Activated naive CD8-positive, alpha-beta T cell treated with anti-CD3 and anti-CD28 coated beads, Interleukin-2, amount 10 ng/mL, durations not matched to agents 7 days and 5 days (primary cell): ENCODE measurements around the gene CROCC2. TPM values are rescaled to one million over a fixed set of nuclear protein-coding genes. Genes with fewer than 3 reads are reported as not detected.

ENCODE experiments used
- ATAC-seq: fragments of 150-1000 bp; cut with Tn5 transposase; one replicate; pipeline ENCODE4 v1.10.0; 2021; ENCODE audit warnings: low read depth, moderate library complexity
- POLR2A ChIA-PET: fragments of 350-600 bp; sonication (Branson Sonifier 250); formaldehyde crosslinking; loops from one replicate; lab custom pipeline; 2021; ENCODE audit warnings: antibody characterized with exemption; lab: Charles Lee
- DNase-seq: peaks from one replicate; pipeline ENCODE4 v3.0.0; 2021
- H3K27ac Mint-ChIP-seq: one replicate; pipeline ENCODE4 v1.8.0; 2022; ENCODE audit warnings: mild to moderate bottlenecking, mixed read lengths
- H3K27me3 Mint-ChIP-seq: one replicate; pipeline ENCODE4 v1.8.0; 2022; ENCODE audit warnings: mild to moderate bottlenecking, moderate library complexity, mixed read lengths
- H3K36me3 Mint-ChIP-seq: one replicate; pipeline ENCODE4 v1.8.0; 2021; ENCODE audit warnings: mild to moderate bottlenecking, mixed read lengths
- H3K4me1 Mint-ChIP-seq: one replicate; pipeline ENCODE4 v1.8.0; 2021; ENCODE audit warnings: mixed read lengths
- H3K4me3 Mint-ChIP-seq: one replicate; pipeline ENCODE4 v1.8.0; 2022; ENCODE audit warnings: mild to moderate bottlenecking, moderate library complexity, mixed read lengths
- H3K9me3 Mint-ChIP-seq: one replicate; pipeline ENCODE4 v1.8.0; 2021; ENCODE audit warnings: mixed read lengths
- total RNA-seq, 2 experiments: library from RNA; stranded (reverse); gene quantifications; one replicate each; pipeline ENCODE4 v1.2.3, GENCODE V29; 2021

Gene CROCC2
- total RNA-seq, 2 experiments from 2014 or later, result not detected

- Mint-ChIP-seq H3K36me3 (no peaks in the 10 kb centered on the region), H3K27ac (no peak within 1 kb of the TSS), H3K9me3 (no peaks in the 10 kb centered on the region), H3K27me3 (peaks cover 12% of the 10 kb centered on the region), H3K4me3 (no peak within 1 kb of the TSS), H3K4me1 (peaks cover 3% of the 10 kb centered on the region)
- DNase-seq, result peak; percentile 81
- ATAC-seq, result peak; percentile 78
- POLR2A ChIA-PET, result interaction anchor here (0.7 kb wide), 2 partner anchors 12 to 15 kb away, joined by 3 read pairs; no protein-coding TSS in a partner anchor
Observed at GRCh38 chr2:240997856-240998705, 91.9 kb downstream of the CROCC2 start, which contains the start of gene SNED1. TSS of gene SNED1 (plus strand) at chr2:240998618. CDS start at chr2:240998838, 220 bp downstream.

- peaks cover 12% of the 10 kb centered on the region for H3K27me3 Mint-ChIP-seq
- no peak overlapping the region for H3K27ac Mint-ChIP-seq
- peaks cover 2% of the 10 kb centered on the region for H3K9me3 Mint-ChIP-seq
- POLR2A ChIA-PET, result interaction anchor here (0.7 kb wide), 2 partner anchors 11 to 16 kb away, joined by 3 read pairs; no protein-coding TSS in a partner anchor
- ATAC-seq (peak; percentile 58), DNase-seq (peak; percentile 54)
- peaks cover 3% of the 10 kb centered on the region for H3K4me1 Mint-ChIP-seq
- H3K36me3 Mint-ChIP-seq, result no peaks in the 10 kb centered on the region
- no peak overlapping the region for H3K4me3 Mint-ChIP-seq
Observed at GRCh38 chr2:240998706-240998994, 92.5 kb downstream of the CROCC2 start.

GRCh38 chr2:240998995-240999791 lies 93.1 kb downstream of the CROCC2 start:
- POLR2A ChIA-PET, result interaction anchor here (0.7 kb wide), 2 partner anchors 11 to 16 kb away, joined by 3 read pairs; no protein-coding TSS in a partner anchor
- H3K4me1 Mint-ChIP-seq, result peaks cover 5% of the 10 kb centered on the region
- peak; percentile 2 for ATAC-seq
- H3K27ac Mint-ChIP-seq, result no peak overlapping the region
- H3K27me3 Mint-ChIP-seq, result peaks cover 12% of the 10 kb centered on the region
- DNase-seq, result no peak
- H3K9me3 Mint-ChIP-seq, result peaks cover 5% of the 10 kb centered on the region
- peaks cover 2% of the 10 kb centered on the region for H3K36me3 Mint-ChIP-seq
- H3K4me3 Mint-ChIP-seq, result no peak overlapping the region

GRCh38 chr2:240999873-241000541 lies 93.9 kb downstream of the CROCC2 start:
- POLR2A ChIA-PET, result no interaction called here
- peaks cover 2% of the 10 kb centered on the region for H3K36me3 Mint-ChIP-seq
- peaks cover 12% of the 10 kb centered on the region for H3K27me3 Mint-ChIP-seq
- H3K9me3 Mint-ChIP-seq, result peaks cover 5% of the 10 kb centered on the region
- H3K27ac Mint-ChIP-seq, result no peak overlapping the region
- H3K4me3 Mint-ChIP-seq, result no peak overlapping the region
- DNase-seq (no peak), ATAC-seq (no peak)
- H3K4me1 Mint-ChIP-seq, result peaks cover 5% of the 10 kb centered on the region

- peaks cover 5% of the 10 kb centered on the region for H3K9me3 Mint-ChIP-seq
- ATAC-seq (no peak), DNase-seq (no peak)
- H3K27ac Mint-ChIP-seq, result no peak overlapping the region
- peaks cover 5% of the 10 kb centered on the region for H3K4me1 Mint-ChIP-seq
- POLR2A ChIA-PET, result no interaction called here
- H3K4me3 Mint-ChIP-seq, result no peak overlapping the region
- peaks cover 2% of the 10 kb centered on the region for H3K36me3 Mint-ChIP-seq
- H3K27me3 Mint-ChIP-seq, result peaks cover 12% of the 10 kb centered on the region
Observed at GRCh38 chr2:241000831-241001321, 94.7 kb downstream of the CROCC2 start.

- DNase-seq, result no peak
- Mint-ChIP-seq H3K4me3 (no peak overlapping the region), H3K9me3 (peaks cover 9% of the 10 kb centered on the region), H3K4me1 (peaks cover 6% of the 10 kb centered on the region), H3K36me3 (peaks cover 2% of the 10 kb centered on the region), H3K27ac (no peak overlapping the region), H3K27me3 (peaks cover 12% of the 10 kb centered on the region)
- ATAC-seq, result no peak
- POLR2A ChIA-PET, result no interaction called here
Observed at GRCh38 chr2:241001413-241002274, 95.5 kb downstream of the CROCC2 start.

GRCh38 chr2:241002275-241003046 lies 96.3 kb downstream of the CROCC2 start:
- ATAC-seq, result no peak
- Mint-ChIP-seq H3K9me3 (peaks cover 9% of the 10 kb centered on the region), H3K4me1 (peaks cover 5% of the 10 kb centered on the region), H3K27ac (no peak overlapping the region), H3K27me3 (peaks cover 12% of the 10 kb centered on the region), H3K4me3 (no peak overlapping the region), H3K36me3 (peaks cover 2% of the 10 kb centered on the region)
- DNase-seq, result no peak
- POLR2A ChIA-PET, result no interaction called here

GRCh38 chr2:241003047-241003360 lies 96.9 kb downstream of the CROCC2 start:
- POLR2A ChIA-PET, result no interaction called here
- peaks cover 4% of the 10 kb centered on the region for H3K4me1 Mint-ChIP-seq
- peaks cover 9% of the 10 kb centered on the region for H3K9me3 Mint-ChIP-seq
- ATAC-seq (no peak), DNase-seq (no peak)
- H3K4me3 Mint-ChIP-seq, result no peak overlapping the region
- peaks cover 10% of the 10 kb centered on the region for H3K27me3 Mint-ChIP-seq
- H3K36me3 Mint-ChIP-seq, result peaks cover 2% of the 10 kb centered on the region
- H3K27ac Mint-ChIP-seq, result no peak overlapping the region

- no peak for DNase-seq
- POLR2A ChIA-PET, result no interaction called here
Observed at GRCh38 chr2:241003369-241003768, 97.2 kb downstream of the CROCC2 start.

GRCh38 chr2:241003830-241004564 lies 97.9 kb downstream of the CROCC2 start:
- ATAC-seq, result no peak
- DNase-seq, result no peak
- POLR2A ChIA-PET, result no interaction called here
- Mint-ChIP-seq H3K9me3 (peaks cover 9% of the 10 kb centered on the region), H3K27me3 (peaks cover 10% of the 10 kb centered on the region), H3K27ac (no peak overlapping the region), H3K4me1 (peaks cover 6% of the 10 kb centered on the region), H3K4me3 (no peak overlapping the region), H3K36me3 (peaks cover 2% of the 10 kb centered on the region)

More at GRCh38 chr2:241003369-241003768, 97.2 kb downstream of the CROCC2 start:
- Mint-ChIP-seq H3K9me3 (peaks cover 9% of the 10 kb centered on the region), H3K27ac (no peak overlapping the region), H3K27me3 (peaks cover 10% of the 10 kb centered on the region), H3K36me3 (peaks cover 2% of the 10 kb centered on the region), H3K4me3 (no peak overlapping the region), H3K4me1 (peaks cover 4% of the 10 kb centered on the region)
- ATAC-seq, result no peak

- ATAC-seq, result no peak
- Mint-ChIP-seq H3K4me1 (peaks cover 17% of the 10 kb centered on the region), H3K9me3 (peaks cover 9% of the 10 kb centered on the region), H3K4me3 (no peak overlapping the region), H3K27me3 (peaks cover 3% of the 10 kb centered on the region), H3K27ac (no peak overlapping the region), H3K36me3 (peaks cover 2% of the 10 kb centered on the region)
- POLR2A ChIA-PET, result no interaction called here
- no peak for DNase-seq
Observed at GRCh38 chr2:241005569-241005968, 99.4 kb downstream of the CROCC2 start.
